Measurements from ENCODE around the gene FAM120C.

Gene FAM120C

DNA sequence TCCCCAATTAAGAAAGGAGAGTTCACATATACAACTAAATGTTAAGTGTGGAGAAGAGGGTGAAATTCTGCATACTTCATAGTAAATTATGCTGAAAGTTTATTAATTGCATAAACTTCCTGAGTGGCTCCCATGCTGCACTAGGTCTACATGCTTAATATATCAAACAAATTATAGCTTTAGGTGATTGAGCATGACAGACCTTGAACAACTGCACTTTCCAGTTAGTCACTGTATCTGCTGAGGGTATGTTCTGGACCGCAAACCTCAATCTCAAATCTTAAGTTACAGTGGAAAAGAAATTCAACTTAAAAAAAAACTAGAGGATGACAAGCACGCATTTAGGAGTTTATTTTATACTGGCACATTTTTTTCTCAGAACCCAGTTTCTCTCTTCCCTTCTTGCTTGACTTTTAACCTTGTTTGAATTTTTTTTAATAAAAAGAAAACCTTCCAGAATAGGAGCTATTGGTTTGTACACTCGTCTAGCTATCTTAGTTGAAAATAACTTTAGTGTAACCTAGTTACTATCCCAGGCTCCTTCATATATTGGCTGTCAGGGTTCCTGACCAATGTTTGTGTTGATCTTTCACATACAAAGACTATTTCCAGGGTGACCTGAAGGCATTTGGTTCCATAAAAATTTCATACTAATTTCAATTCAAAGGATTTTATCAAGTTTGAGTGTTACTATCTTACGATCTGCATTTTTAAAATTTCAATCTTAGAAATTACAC is 10.2 kb upstream of the FAM120C start:
- Histone ChIP-seq H3K4me3 (peak overlapping the region; percentile 40; the same call in 1 of the 2 replicates), H3K9ac (ENCODE audit: insufficient read length) (no peak overlapping the region), H3K9me3 (ENCODE audit: low read depth, low read length) (no peaks in the 10 kb centered on the region), H3K36me3 (ENCODE audit: insufficient read depth, low read length) (no peaks in the 10 kb centered on the region), H3K27ac (peak overlapping the region; percentile 86)
- peak; percentile 53 for DNase-seq (ENCODE audit: low read depth, low spot score)
- no peak; the same call in 1 of the 2 replicates for TF ChIP-seq POLR2AphosphoS5 (IDR thresholded peaks at IDR 0.05; ENCODE audit: borderline replicate concordance, low read depth, low read length)
- no peak for TF ChIP-seq EZH2 (IDR thresholded peaks at IDR 0.05)
- TF ChIP-seq FOXP2 (optimal IDR thresholded peaks at IDR 0.05; ENCODE audit: control extremely low read depth, extremely low read length, insufficient read depth) = no peak

DNA sequence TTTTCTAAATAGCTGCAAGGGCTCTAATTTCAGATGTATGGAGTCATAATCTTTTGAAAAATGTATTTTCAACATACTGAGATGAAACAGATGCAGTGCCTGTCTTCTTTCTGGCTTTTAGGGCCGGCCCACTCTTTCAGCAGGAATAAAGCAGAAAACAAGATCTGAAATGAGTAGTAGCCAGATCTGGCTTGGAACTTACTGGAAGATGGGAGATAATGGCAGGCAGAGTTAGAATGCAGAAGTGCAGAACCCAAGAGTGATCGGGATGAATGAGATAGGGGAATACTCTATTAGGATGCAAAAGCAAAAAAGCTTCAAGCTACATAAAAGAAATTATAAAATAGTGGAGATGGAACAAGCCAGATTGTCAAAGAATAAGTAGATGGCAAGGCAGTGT is 1.4 kb upstream of the FAM120C start:
- H3K4me3 ChIP-seq = no peak overlapping the region
- no peaks in the 10 kb centered on the region for H3K36me3 ChIP-seq (ENCODE audit: insufficient read depth, low read length)
- DNase-seq (ENCODE audit: low read depth, low spot score) = no peak
- H3K27ac ChIP-seq = no peak overlapping the region
- H3K9me3 ChIP-seq (ENCODE audit: low read depth, low read length) = no peaks in the 10 kb centered on the region
- no peak overlapping the region for H3K9ac ChIP-seq (ENCODE audit: insufficient read length)
- TF ChIP-seq FOXP2 (optimal IDR thresholded peaks at IDR 0.05; ENCODE audit: control extremely low read depth, extremely low read length, insufficient read depth) (no peak), EZH2 (IDR thresholded peaks at IDR 0.05) (no peak), POLR2AphosphoS5 (IDR thresholded peaks at IDR 0.05; ENCODE audit: borderline replicate concordance, low read depth, low read length) (no peak)

DNA sequence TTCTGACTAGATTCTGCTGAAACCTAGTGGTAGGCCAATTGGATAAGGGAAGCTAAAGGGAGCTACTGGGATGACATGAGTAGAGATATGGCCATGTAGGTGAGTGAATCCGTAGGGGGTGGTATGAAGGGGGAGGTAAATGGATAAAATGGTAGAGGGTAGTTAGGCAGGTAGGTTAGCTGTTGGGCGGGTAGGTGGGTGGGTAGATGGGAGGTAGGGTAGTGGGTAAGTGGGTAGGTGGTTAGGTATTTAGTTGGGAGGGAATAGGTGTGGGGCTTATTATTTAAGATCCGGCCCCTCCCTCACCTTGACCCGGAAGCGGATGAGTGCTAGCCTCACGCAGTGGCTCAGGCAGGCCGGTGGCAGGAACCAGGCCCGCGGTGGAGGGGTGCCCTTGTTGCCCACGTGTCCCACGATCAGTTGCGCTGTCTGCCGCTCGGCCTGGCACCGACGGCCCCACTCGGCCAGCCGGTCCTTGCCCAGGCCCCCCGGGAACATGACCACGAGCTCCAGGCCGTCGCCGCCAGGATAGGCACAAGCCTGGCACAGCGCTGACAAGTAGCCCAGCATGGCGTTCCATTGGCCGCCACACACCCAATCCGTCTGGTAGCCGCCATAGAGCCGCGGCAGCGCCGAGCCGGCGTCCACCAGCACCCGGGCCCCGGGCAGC is 725 bp downstream of the FAM120C start:
- Histone ChIP-seq H3K9ac (ENCODE audit: insufficient read length) (peak overlapping the region; percentile 85), H3K9me3 (ENCODE audit: low read depth, low read length) (no peaks in the 10 kb centered on the region), H3K4me3 (peak overlapping the region; percentile 83), H3K27ac (peak overlapping the region; percentile 94), H3K36me3 (ENCODE audit: insufficient read depth, low read length) (no peaks in the 10 kb centered on the region; the same call in 1 of the 2 replicates)
- DNase-seq (ENCODE audit: low read depth, low spot score) = no peak
- no peak for TF ChIP-seq EZH2 (IDR thresholded peaks at IDR 0.05)
- TF ChIP-seq FOXP2 (optimal IDR thresholded peaks at IDR 0.05; ENCODE audit: control extremely low read depth, extremely low read length, insufficient read depth) = no peak
- TF ChIP-seq POLR2AphosphoS5 (IDR thresholded peaks at IDR 0.05; ENCODE audit: borderline replicate concordance, low read depth, low read length) = peak; percentile 57; the same call in 1 of the 2 replicates

DNA sequence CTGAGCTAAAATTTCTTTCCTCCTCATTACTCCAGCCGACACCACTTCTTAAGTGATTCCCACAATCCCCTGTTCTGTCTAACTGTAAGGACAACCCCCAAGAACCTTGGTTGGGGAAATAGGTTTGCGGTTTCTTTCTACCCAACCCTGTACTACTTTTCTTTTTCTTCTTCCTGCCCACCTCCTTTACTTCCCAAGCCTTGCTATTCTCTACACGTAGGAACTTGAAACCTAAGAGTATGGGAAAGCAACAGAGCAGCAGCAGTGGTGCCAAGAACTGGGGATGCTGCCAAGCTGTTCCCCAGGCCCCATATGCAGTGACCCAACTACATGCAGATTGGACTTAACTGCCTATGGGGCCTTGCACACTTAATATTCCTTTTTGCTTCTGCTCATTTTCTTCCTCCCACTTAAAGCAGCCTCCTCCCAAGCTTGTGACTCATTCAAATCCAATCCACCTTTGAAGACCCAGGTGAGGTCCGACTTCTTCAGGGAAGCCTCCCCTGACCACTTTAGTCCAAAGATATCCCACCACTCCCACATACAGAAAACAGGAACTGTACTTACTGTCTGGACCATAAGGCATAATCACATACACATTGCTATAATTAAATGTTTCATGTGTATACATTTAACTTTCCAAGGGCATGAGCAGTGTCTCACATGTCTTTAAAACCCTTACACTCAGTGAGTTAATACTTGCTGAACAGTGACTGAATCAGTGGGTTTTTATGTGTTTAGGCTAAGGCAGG is 1.7 kb downstream of the FAM120C start:
- no peak for TF ChIP-seq POLR2AphosphoS5 (IDR thresholded peaks at IDR 0.05; ENCODE audit: borderline replicate concordance, low read depth, low read length)
- no peak for TF ChIP-seq EZH2 (IDR thresholded peaks at IDR 0.05)
- TF ChIP-seq FOXP2 (optimal IDR thresholded peaks at IDR 0.05; ENCODE audit: control extremely low read depth, extremely low read length, insufficient read depth) = no peak
- H3K36me3 ChIP-seq (ENCODE audit: insufficient read depth, low read length) = peaks cover 3% of the 10 kb centered on the region; the same call in 1 of the 2 replicates
- no peak for DNase-seq (ENCODE audit: low read depth, low spot score)
- H3K9ac ChIP-seq (ENCODE audit: insufficient read length) = peak overlapping the region; percentile 85
- H3K27ac ChIP-seq = no peak overlapping the region
- no peaks in the 10 kb centered on the region for H3K9me3 ChIP-seq (ENCODE audit: low read depth, low read length)
- H3K4me3 ChIP-seq = peak overlapping the region; percentile 83

DNA sequence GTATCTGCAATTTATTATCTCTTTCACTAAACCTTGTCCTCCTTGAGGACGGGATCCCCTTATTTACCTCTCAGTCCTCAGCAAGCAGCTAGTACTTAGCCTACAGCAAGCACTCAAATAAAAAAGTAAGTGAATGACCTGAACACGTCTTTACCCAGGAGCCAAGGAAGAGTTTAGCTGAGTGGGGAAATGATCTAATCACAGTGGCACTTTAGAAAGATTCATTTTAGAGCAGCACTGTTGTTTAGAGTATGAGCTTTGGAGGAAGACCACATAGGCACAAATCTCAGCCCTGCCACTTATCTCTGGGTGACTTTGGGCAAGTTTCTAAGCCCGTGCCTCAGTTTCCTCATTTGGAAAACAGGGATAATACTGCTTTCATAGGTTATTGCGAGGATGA is 2.7 kb downstream of the FAM120C start:
- H3K4me3 ChIP-seq = peak overlapping the region; percentile 83
- H3K9me3 ChIP-seq (ENCODE audit: low read depth, low read length) = no peaks in the 10 kb centered on the region
- H3K9ac ChIP-seq (ENCODE audit: insufficient read length) = peak overlapping the region; percentile 85
- H3K36me3 ChIP-seq (ENCODE audit: insufficient read depth, low read length) = peaks cover 3% of the 10 kb centered on the region; the same call in 1 of the 2 replicates
- no peak for DNase-seq (ENCODE audit: low read depth, low spot score)
- no peak for TF ChIP-seq POLR2AphosphoS5 (IDR thresholded peaks at IDR 0.05; ENCODE audit: borderline replicate concordance, low read depth, low read length)
- no peak for TF ChIP-seq FOXP2 (optimal IDR thresholded peaks at IDR 0.05; ENCODE audit: control extremely low read depth, extremely low read length, insufficient read depth)
- TF ChIP-seq EZH2 (IDR thresholded peaks at IDR 0.05) = no peak
- H3K27ac ChIP-seq = no peak overlapping the region

DNA sequence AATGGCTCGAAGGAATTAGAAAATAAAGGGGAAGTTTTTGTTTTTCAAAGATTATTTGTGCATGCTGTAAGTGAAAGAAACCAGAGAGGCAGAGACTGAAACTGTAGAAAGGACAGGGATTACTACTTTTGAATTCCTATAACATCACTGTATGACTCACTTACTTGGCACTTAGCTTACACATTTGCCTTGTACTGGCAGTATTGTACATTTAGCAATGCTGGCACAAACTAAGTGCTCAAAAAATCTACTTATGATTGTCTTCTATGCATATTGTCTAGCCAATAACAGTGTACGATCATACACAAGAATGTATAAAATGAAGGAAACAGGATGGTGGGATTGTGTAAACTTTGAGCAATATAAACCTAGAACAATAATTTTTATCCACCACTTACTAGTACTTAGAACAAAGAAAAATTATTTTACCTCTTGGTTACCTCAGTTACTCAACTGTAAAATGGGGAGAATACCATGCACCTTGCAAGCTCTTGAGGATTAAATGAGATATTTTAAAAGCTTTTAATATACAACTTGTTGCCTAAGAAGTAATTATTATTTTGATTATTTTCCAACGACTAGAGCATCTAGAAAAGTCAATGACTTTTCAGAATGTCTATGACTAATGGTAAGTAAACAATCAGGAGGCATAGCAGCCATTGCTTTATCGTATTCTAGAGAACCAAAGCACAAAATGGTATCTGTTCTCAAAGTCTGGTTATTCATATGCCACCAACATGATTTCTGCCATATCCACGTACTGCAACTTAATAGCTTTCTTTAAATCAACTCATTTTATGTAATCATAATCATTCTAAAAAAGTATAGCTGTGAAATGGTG is 4.7 kb downstream of the FAM120C start:
- no peak for DNase-seq (ENCODE audit: low read depth, low spot score)
- H3K9ac ChIP-seq (ENCODE audit: insufficient read length) = no peak overlapping the region
- H3K36me3 ChIP-seq (ENCODE audit: insufficient read depth, low read length) = peaks cover 7% of the 10 kb centered on the region; the same call in 1 of the 2 replicates
- H3K27ac ChIP-seq = peak overlapping the region; percentile 5; the same call in 1 of the 2 replicates
- H3K4me3 ChIP-seq = no peak overlapping the region
- TF ChIP-seq POLR2AphosphoS5 (IDR thresholded peaks at IDR 0.05; ENCODE audit: borderline replicate concordance, low read depth, low read length) (no peak), EZH2 (IDR thresholded peaks at IDR 0.05) (no peak), FOXP2 (optimal IDR thresholded peaks at IDR 0.05; ENCODE audit: control extremely low read depth, extremely low read length, insufficient read depth) (no peak)
- H3K9me3 ChIP-seq (ENCODE audit: low read depth, low read length) = no peaks in the 10 kb centered on the region

DNA sequence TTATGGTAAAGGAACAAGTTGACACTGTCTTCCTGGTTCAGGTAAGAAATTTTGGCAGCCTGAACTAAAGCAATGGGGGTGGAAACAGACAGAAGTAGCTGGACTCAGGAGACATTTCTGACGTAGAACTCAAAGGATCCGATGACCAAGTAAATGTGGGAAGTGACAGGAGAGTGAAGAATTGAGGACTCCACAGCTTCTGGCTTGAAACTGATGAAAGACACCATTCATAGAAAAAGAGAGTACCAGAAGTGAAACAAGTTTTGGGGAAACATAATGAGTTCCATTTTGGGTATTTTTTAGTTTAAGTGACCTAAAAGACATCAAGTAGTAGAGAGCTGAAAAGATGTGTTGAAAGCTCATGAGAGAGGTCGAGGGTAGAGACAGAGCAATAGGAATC is 5.7 kb downstream of the FAM120C start:
- H3K4me3 ChIP-seq = no peak overlapping the region
- H3K27ac ChIP-seq = no peak overlapping the region
- TF ChIP-seq FOXP2 (optimal IDR thresholded peaks at IDR 0.05; ENCODE audit: control extremely low read depth, extremely low read length, insufficient read depth) (no peak), EZH2 (IDR thresholded peaks at IDR 0.05) (no peak), POLR2AphosphoS5 (IDR thresholded peaks at IDR 0.05; ENCODE audit: borderline replicate concordance, low read depth, low read length) (no peak)
- no peak overlapping the region for H3K9ac ChIP-seq (ENCODE audit: insufficient read length)
- peaks cover 7% of the 10 kb centered on the region; the same call in 1 of the 2 replicates for H3K36me3 ChIP-seq (ENCODE audit: insufficient read depth, low read length)
- DNase-seq (ENCODE audit: low read depth, low spot score) = no peak
- no peaks in the 10 kb centered on the region for H3K9me3 ChIP-seq (ENCODE audit: low read depth, low read length)
